H9 (cell line): ENCODE measurements around the gene CCM2. TPM values are rescaled to one million over a fixed set of nuclear protein-coding genes. Genes with fewer than 3 reads are reported as not detected.

Source experiments
- DNase-seq: peaks from one replicate; pipeline ENCODE4 v3.0.0-alpha.2; 2017
- H2AFZ ChIP-seq: one replicate; pipeline ENCODE4 v1.6.1; 2013; ENCODE audit warnings: mild to moderate bottlenecking, low read length, control low read depth, moderate library complexity
- H2AK5ac ChIP-seq: 2 replicates; pipeline ENCODE4 v1.6.1; 2013; ENCODE audit warnings: low read length, control low read depth, mixed read lengths; ENCODE audit not compliant: insufficient read length
- H2BK120ac ChIP-seq: one replicate; pipeline ENCODE4 v1.6.1; 2013; ENCODE audit warnings: low read depth, mild to moderate bottlenecking, low read length, control low read depth, inconsistent platforms; ENCODE audit not compliant: poor library complexity, severe bottlenecking
- H2BK12ac ChIP-seq: 2 replicates; pipeline ENCODE4 v1.6.1; 2013; ENCODE audit warnings: low read length, control low read depth, mixed read lengths, low read depth; ENCODE audit not compliant: insufficient read length
- H2BK15ac ChIP-seq: 2 replicates; pipeline ENCODE4 v1.6.1; 2013; ENCODE audit warnings: low read depth, low read length, control low read depth
- H2BK20ac ChIP-seq: one replicate; pipeline ENCODE4 v1.6.1; 2013; ENCODE audit warnings: low read depth, mild to moderate bottlenecking, low read length, control low read depth, inconsistent platforms; ENCODE audit not compliant: poor library complexity, severe bottlenecking
- H2BK5ac ChIP-seq: 2 replicates; pipeline ENCODE4 v1.6.1; 2013; ENCODE audit warnings: low read length, control low read depth, mixed read lengths; ENCODE audit not compliant: insufficient read length
- H3K14ac ChIP-seq: 2 replicates; pipeline ENCODE4 v1.6.1; 2013; ENCODE audit warnings: low read length, control low read depth; ENCODE audit not compliant: insufficient read depth
- H3K18ac ChIP-seq: 2 replicates; pipeline ENCODE4 v1.6.1; 2013; ENCODE audit warnings: low read depth, mild to moderate bottlenecking, mixed read lengths, low read length, control low read depth; ENCODE audit not compliant: insufficient read length
- H3K23ac ChIP-seq: 2 replicates; pipeline ENCODE4 v1.6.1; 2013; ENCODE audit warnings: low read length, control low read depth, mixed read lengths, low read depth; ENCODE audit not compliant: insufficient read length
- H3K23me2 ChIP-seq: 2 replicates; pipeline ENCODE4 v1.6.1; 2013; ENCODE audit warnings: low read depth, mild to moderate bottlenecking, mixed read lengths, low read length, control low read depth; ENCODE audit not compliant: insufficient read length, poor library complexity, severe bottlenecking
- H3K27ac ChIP-seq: 2 replicates; pipeline ENCODE4 v1.5.1; 2013; ENCODE audit warnings: low read length, control low read depth, mixed read lengths, low read depth; ENCODE audit not compliant: insufficient read length
- H3K27me3 ChIP-seq: 2 replicates; pipeline ENCODE4 v1.6.1; 2013; ENCODE audit warnings: low read length, control low read depth, inconsistent platforms; ENCODE audit not compliant: insufficient read depth
- H3K4ac ChIP-seq: 2 replicates; pipeline ENCODE4 v1.6.1; 2013; ENCODE audit warnings: low read depth, mild to moderate bottlenecking, control low read depth, inconsistent platforms, low read length, moderate library complexity
- H3K4me1 ChIP-seq: 2 replicates; pipeline ENCODE4 v1.6.1; 2013; ENCODE audit warnings: low read length, control low read depth, inconsistent platforms; ENCODE audit not compliant: insufficient read depth
- H3K4me2 ChIP-seq: 2 replicates; pipeline ENCODE4 v1.6.1; 2013; ENCODE audit warnings: low read length, control low read depth, mixed read lengths; ENCODE audit not compliant: insufficient read length, insufficient read depth
- H3K56ac ChIP-seq: 2 replicates; pipeline ENCODE4 v1.6.1; 2013; ENCODE audit warnings: low read depth, mild to moderate bottlenecking, mixed read lengths, low read length, control low read depth; ENCODE audit not compliant: insufficient read length
- H3K79me1 ChIP-seq: 2 replicates; pipeline ENCODE4 v1.6.1; 2013; ENCODE audit warnings: low read depth, mild to moderate bottlenecking, moderate library complexity, low read length, control low read depth, inconsistent platforms; ENCODE audit not compliant: insufficient read depth, poor library complexity, severe bottlenecking
- H3K79me2 ChIP-seq: 2 replicates; pipeline ENCODE4 v1.6.1; 2013; ENCODE audit warnings: low read length, control low read depth, inconsistent platforms; ENCODE audit not compliant: insufficient read depth
- H3K9ac ChIP-seq: 2 replicates; pipeline ENCODE4 v1.6.1; 2013; ENCODE audit warnings: low read length, control low read depth, mixed read lengths; ENCODE audit not compliant: insufficient read length; ENCODE audit errors: extremely low read depth
- H3K9me3 ChIP-seq: one replicate; pipeline ENCODE4 v1.6.1; 2013; ENCODE audit warnings: low read depth, low read length, inconsistent platforms; ENCODE audit not compliant: control insufficient read depth
- H3T11ph ChIP-seq: one replicate; pipeline ENCODE4 v1.6.1; 2013; ENCODE audit warnings: mild to moderate bottlenecking, low read length, control low read depth, inconsistent platforms
- H4K20me1 ChIP-seq: one replicate; pipeline ENCODE4 v1.6.1; 2013; ENCODE audit not compliant: control insufficient read depth, insufficient read length, insufficient read depth
- H4K5ac ChIP-seq: 2 replicates; pipeline ENCODE4 v1.6.1; 2013; ENCODE audit warnings: low read depth, mild to moderate bottlenecking, mixed read lengths, low read length, control low read depth; ENCODE audit not compliant: insufficient read length
- H4K8ac ChIP-seq: replicated peaks from 2 replicates; pipeline ENCODE4 v1.6.1; 2013; ENCODE audit warnings: low read length, control low read depth, mixed read lengths, low read depth; ENCODE audit not compliant: insufficient read length
- H4K91ac ChIP-seq: 2 replicates; pipeline ENCODE4 v1.6.1; 2013; ENCODE audit warnings: low read depth, mild to moderate bottlenecking, moderate library complexity, mixed read lengths, low read length, control low read depth; ENCODE audit not compliant: insufficient read length
- H3K27ac Mint-ChIP-seq, 3 experiments: 2 replicates in 2 of 3; 3 replicates in 1 of 3; pipeline ENCODE4 v1.8.0; 2020 to 2021; ENCODE audit warnings: mixed read lengths in 3 of 3, mild to moderate bottlenecking in 1 of 3, moderate library complexity in 1 of 3
- H3K27me3 Mint-ChIP-seq: 2 replicates; pipeline ENCODE4 v1.8.0; 2021; ENCODE audit warnings: low read depth, mild to moderate bottlenecking, moderate library complexity, mixed read lengths
- H3K36me3 Mint-ChIP-seq, 3 experiments: 2 replicates in 2 of 3; 3 replicates in 1 of 3; pipeline ENCODE4 v1.8.0; 2020 to 2021; ENCODE audit warnings: low read depth in 3 of 3, mixed read lengths in 3 of 3; ENCODE audit not compliant: insufficient read depth in 1 of 3
- H3K4me1 Mint-ChIP-seq, 2 experiments: 2 replicates each; pipeline ENCODE4 v1.8.0; 2020; ENCODE audit warnings: mixed read lengths in 2 of 2
- H3K4me3 Mint-ChIP-seq, 2 experiments: 2 replicates in 1 of 2; 3 replicates in 1 of 2; pipeline ENCODE4 v1.8.0; 2020 to 2021; ENCODE audit warnings: mild to moderate bottlenecking in 2 of 2, mixed read lengths in 2 of 2, moderate library complexity in 1 of 2
- H3K9me3 Mint-ChIP-seq, 2 experiments: 2 replicates in 1 of 2; 3 replicates in 1 of 2; pipeline ENCODE4 v1.8.0; 2020; ENCODE audit warnings: mild to moderate bottlenecking in 2 of 2, mixed read lengths in 2 of 2, moderate library complexity in 1 of 2
- CTCF ChIP-seq: fragments of 200-600 bp; sonication (generic); conservative IDR thresholded peaks from 3 replicates; pipeline ENCODE4 v1.8.0; 2021; ENCODE audit warnings: antibody characterized with exemption, mild to moderate bottlenecking
- WGBS: extraction: QIAGEN DNeasy Blood & Tissue Kit; methylation state at CpG from one replicate; pipeline ENCODE4 v1.1.7; 2013; ENCODE audit warnings: missing lambda C conversion rate, low lambda C conversion rate, mixed read lengths; ENCODE audit not compliant: insufficient read length; ENCODE audit errors: extremely low coverage; 5-methylcytosine and 5-hydroxymethylcytosine counted together
- total RNA-seq: library from RNA; stranded (reverse); gene quantifications from 2 replicates; pipeline ENCODE4 v1.2.1, GENCODE V29; 2021

CCM2 gene
- total RNA-seq, 1 experiment from 2014 or later = 30.4 TPM

GRCh38 chr7:44965937-44966730 is 33.9 kb upstream of the CCM2 start:
- Histone ChIP-seq H3K56ac (no peak overlapping the region), H2BK15ac (no peak overlapping the region), H2BK12ac (no peak overlapping the region), H3K23ac (no peak overlapping the region), H3K27ac (no peak overlapping the region), H3K4me2 (no peak overlapping the region), H2AFZ (no peak overlapping the region), H3K9me3 (no peaks in the 10 kb centered on the region), H3T11ph (no peak overlapping the region), H2BK5ac (no peak overlapping the region), H3K4ac (no peak overlapping the region), H3K9ac (no peak overlapping the region), H3K4me1 (no peaks in the 10 kb centered on the region), H2BK120ac (no peak overlapping the region), H3K23me2 (no peaks in the 10 kb centered on the region), H4K20me1 (no peaks in the 10 kb centered on the region), H4K8ac (no peak overlapping the region), H2AK5ac (no peak overlapping the region), H4K91ac (no peak overlapping the region), H3K79me1 (no peaks in the 10 kb centered on the region), H3K79me2 (no peaks in the 10 kb centered on the region), H4K5ac (no peak overlapping the region), H3K27me3 (no peaks in the 10 kb centered on the region; the same call in 1 of the 2 replicates), H3K14ac (no peak overlapping the region), H2BK20ac (no peak overlapping the region), H3K18ac (no peak overlapping the region)
- no peak for TF ChIP-seq CTCF
- peak; percentile 21 for DNase-seq
- H3K4me3 Mint-ChIP-seq = no peak overlapping the region
- peaks cover 16% of the 10 kb centered on the region for H3K27me3 Mint-ChIP-seq
- no CpG with 5 or more reads among the region's 18 CpGs for WGBS
- H3K27ac Mint-ChIP-seq = no peak overlapping the region; a peak in 1 of 7 replicates
- H3K36me3 Mint-ChIP-seq = no peaks in the 10 kb centered on the region; a peak in 1 of 7 replicates
- H3K9me3 Mint-ChIP-seq = no peaks in the 10 kb centered on the region
- H3K4me1 Mint-ChIP-seq = peaks cover 0 to 5% of the 10 kb centered on the region in 2 experiments; a peak in 3 of 4 replicates
